Mucosa of stomach (tissue), 1 donor: ENCODE data around the gene LBP.
"Not testable (repeated sequence)": the region's sequence is repeated elsewhere in the genome, so short reads cannot be mapped to it uniquely, and the experiment has no call there.

Experiments used
- H3K27me3 ChIP-seq: one replicate; pipeline ENCODE4 v1.7.0; 2013; ENCODE audit warnings: mild to moderate bottlenecking, low read length; ENCODE audit not compliant: control insufficient read depth, insufficient read depth
- H3K36me3 ChIP-seq: one replicate; pipeline ENCODE4 v1.7.0; 2013; ENCODE audit warnings: low read length; ENCODE audit not compliant: control insufficient read depth, insufficient read depth
- H3K4me1 ChIP-seq: one replicate; pipeline ENCODE4 v1.7.0; 2013; ENCODE audit warnings: mild to moderate bottlenecking, low read length; ENCODE audit not compliant: control insufficient read depth, insufficient read depth
- H3K4me3 ChIP-seq: one replicate; pipeline ENCODE4 v1.7.0; 2013; ENCODE audit warnings: low read length
- H3K9ac ChIP-seq: one replicate; pipeline ENCODE4 v1.7.0; 2013; ENCODE audit warnings: mild to moderate bottlenecking, low read length, moderate library complexity
- H3K9me3 ChIP-seq: one replicate; pipeline ENCODE4 v1.7.0; 2013; ENCODE audit warnings: mild to moderate bottlenecking, low read length, moderate library complexity; ENCODE audit not compliant: control insufficient read depth
- donor health status: Pancreatic carcinoma.

The LBP gene

DNA sequence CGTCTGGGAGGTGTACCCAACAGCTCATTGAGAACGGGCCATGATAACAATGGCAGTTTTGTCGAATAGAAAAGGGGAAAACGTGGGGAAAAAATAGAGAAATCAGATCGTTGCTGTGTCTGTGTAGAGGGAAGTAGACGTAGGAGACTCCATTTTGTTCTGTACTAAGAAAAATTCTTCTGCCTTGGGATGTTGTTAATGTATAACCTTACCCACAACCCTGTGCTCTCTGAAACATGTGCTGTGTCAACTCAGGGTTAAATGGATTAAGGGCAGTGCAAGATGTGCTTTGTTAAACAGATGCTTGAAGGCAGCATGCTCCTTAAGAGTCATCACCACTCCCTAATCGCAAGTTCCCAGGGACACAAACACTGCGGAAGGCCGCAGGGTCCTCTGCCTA, 61.5 kb downstream of the LBP start:
- H3K4me3 ChIP-seq, H3K4me1 ChIP-seq, H3K9me3 ChIP-seq, H3K9ac ChIP-seq, H3K27me3 ChIP-seq, H3K36me3 ChIP-seq: not testable (repeated sequence)

DNA sequence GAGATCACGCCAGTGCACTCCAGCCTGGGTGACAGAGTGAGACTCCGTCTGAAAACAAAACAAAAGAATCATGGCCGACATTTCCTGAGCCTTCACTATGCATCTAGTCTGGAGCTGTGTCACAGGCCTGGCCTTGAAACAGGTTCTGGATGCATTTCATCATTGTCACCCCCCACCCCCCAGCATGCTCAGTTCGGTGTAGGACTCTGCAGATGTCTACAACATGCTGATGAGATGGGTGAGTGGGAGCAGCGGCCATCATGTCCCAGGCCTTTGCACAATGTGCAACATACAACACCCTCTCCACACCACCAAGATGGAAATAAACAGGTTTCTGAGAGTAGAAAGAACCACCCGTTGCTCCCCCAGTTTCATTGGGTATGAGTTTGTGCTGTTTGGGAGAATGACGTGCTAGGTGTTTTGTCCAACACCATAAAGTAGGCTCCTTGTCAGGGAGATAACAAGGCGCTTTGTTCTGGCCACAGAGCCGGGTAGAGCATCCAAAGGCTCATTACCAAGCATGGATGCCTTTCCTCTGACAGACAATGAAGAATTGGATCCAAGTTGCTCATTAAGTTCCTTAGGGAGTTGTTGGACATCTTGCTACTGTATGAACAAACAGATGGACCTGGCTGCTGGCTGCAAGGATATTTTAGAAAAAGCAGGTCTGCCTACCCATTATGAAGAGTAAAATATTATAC, 66.7 kb downstream of the LBP start:
- Histone ChIP-seq H3K9me3 (no peaks in the 10 kb centered on the region), H3K27me3 (no peaks in the 10 kb centered on the region), H3K9ac (no peak overlapping the region), H3K36me3 (no peaks in the 10 kb centered on the region), H3K4me3 (no peak overlapping the region), H3K4me1 (no peaks in the 10 kb centered on the region)

DNA sequence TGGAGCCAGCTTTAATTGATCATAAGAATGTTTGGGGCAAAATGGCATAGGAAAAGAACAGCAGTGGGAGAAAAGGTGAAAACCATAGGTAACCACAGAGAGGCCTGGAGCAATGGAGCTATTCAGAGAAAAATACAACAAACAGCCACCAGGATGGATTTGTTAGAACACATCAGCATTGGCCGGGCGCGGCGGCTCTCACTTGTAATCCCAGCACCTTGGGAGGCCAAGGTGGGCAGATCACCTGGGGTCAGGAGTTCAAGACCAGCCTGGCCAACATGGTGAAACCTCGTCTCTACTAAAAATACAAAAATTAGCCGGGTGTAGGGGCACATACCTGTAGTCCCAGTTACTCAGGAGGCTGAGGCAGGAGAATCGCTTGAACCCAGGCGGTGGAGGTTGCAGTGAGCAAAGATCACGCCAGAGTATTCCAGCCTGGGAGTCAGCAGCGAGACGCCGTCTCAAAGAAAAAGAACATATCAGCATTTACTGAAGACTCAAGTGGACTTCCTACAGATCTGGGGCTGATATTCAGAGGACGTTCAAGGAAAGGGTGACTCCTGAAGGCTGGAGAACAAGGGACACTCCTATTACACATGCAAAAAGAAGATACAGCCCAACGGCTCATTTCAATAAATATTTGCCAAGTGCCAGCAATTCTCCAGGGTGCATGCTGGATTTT, 68.6 kb downstream of the LBP start:
- Histone ChIP-seq H3K9me3 (no peaks in the 10 kb centered on the region), H3K36me3 (peaks cover 7% of the 10 kb centered on the region), H3K4me3 (no peak overlapping the region), H3K4me1 (no peaks in the 10 kb centered on the region), H3K9ac (no peak overlapping the region), H3K27me3 (no peaks in the 10 kb centered on the region)

DNA sequence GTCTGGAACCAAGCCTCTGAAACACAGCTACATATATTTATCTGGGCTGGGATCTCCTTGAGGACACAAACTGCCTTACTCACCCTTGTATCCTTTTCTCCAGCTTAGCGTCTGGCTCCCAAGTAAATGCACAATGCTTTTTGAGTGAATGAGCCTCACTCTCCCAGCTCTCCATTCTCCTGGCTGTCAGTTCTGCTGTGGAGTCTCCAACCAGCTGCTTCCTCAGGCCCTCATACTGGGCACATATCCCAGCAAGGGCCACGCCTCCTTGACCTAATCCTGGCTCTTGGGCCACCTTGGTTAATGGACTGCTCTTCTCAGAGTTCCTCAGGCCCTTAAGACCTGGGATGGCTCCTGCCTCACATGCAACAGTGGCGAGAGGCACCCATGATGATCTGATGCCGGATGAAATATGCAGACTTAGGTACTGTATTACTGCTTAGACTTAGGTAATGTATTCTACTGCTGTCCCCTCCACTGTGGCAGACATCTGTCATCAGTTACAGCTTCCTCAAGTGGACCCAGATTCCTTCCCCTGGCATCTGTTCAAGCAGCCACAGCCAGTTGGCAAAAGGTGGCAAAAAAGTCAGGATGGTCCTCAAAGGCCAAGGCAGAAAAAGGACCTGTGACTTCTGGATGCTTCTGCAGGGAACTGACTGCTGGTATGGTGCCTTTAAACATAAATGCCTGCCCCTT, 72.4 kb downstream of the LBP start:
- Histone ChIP-seq H3K36me3 (peaks cover 11% of the 10 kb centered on the region), H3K4me3 (no peak overlapping the region), H3K9ac (no peak overlapping the region), H3K4me1 (no peaks in the 10 kb centered on the region), H3K9me3 (no peaks in the 10 kb centered on the region), H3K27me3 (no peaks in the 10 kb centered on the region)

DNA sequence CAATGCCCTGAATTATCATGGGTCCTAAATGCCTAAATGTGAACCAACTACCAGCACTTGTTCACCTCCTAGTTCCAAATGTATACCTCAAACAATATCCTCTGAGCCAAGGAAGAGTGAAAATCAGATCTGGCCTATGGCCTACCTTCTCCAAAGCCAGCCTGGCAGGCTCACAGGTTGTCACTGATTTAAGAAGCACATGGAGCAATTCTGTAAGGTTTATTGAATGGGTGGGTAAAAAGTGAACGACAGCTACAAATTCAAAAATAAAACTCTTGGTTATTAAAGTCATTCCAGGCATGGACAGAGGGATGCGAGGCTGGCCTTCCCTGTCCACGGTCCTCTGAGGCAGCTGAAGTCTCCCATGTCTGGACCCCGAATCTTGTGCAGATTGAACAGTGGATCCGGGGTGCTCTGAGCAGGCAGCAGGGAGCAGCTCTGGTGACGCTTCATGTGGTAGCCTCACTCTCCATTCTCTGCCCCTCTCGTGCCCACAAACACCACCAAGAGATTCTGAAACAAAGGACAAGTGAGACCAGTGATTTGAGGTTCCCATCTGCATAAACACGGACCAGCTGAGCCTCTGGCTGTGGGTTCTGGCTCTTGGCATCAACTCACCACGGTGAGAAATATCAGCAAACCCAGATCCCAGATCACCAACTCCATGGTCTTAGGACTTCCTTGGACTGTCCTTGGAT, 74.3 kb downstream of the LBP start:
- Histone ChIP-seq H3K27me3 (no peaks in the 10 kb centered on the region), H3K36me3 (peaks cover 24% of the 10 kb centered on the region), H3K9ac (no peak overlapping the region), H3K9me3 (no peaks in the 10 kb centered on the region), H3K4me3 (no peak overlapping the region), H3K4me1 (no peaks in the 10 kb centered on the region)

DNA sequence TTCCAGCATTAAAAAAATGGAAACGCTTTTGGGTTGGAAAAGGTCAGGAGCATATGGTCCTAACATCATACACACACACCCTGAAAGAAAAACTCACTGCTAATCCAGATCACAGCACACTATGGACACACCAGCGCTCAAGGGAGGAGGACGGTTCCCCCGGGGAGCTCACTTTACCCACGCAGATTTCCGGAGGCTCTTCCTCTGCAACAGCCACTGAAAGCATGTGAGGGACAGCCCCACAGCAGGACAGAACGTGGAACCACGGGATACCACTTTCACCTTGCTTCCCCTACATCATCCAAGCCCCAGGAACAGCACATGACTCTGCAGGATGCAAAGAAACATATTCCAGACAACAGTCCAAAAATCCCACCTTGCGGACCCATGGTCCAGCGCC, 75.6 kb downstream of the LBP start:
- H3K36me3 ChIP-seq: peaks cover 24% of the 10 kb centered on the region

DNA sequence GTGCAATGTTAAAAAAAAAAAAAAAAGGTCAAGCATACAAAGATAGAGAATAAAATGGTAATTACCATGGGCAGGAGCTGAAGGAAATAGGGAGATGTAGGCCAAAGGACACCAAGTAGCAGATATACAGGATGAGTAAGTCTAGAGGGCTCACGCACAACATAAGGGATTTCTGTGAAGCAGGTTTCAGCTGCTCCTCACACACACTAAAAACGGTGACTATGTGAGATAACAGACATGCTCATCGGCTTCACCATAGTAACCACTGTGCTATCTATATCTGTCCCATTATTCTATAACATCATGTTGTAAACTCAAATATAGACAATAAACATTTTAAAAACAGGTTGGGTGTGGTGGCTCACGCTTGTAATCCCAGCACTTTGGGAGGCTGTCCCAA, 77.3 kb downstream of the LBP start:
- Histone ChIP-seq H3K36me3 (peaks cover 22% of the 10 kb centered on the region), H3K4me3 (no peak overlapping the region), H3K9me3 (no peaks in the 10 kb centered on the region), H3K4me1 (no peaks in the 10 kb centered on the region), H3K27me3 (no peaks in the 10 kb centered on the region), H3K9ac (no peak overlapping the region)

More for the DNA sequence above, 75.6 kb downstream of the LBP start:
- Histone ChIP-seq H3K9me3 (no peaks in the 10 kb centered on the region), H3K4me3 (no peak overlapping the region), H3K27me3 (no peaks in the 10 kb centered on the region), H3K9ac (no peak overlapping the region), H3K4me1 (no peaks in the 10 kb centered on the region)

DNA sequence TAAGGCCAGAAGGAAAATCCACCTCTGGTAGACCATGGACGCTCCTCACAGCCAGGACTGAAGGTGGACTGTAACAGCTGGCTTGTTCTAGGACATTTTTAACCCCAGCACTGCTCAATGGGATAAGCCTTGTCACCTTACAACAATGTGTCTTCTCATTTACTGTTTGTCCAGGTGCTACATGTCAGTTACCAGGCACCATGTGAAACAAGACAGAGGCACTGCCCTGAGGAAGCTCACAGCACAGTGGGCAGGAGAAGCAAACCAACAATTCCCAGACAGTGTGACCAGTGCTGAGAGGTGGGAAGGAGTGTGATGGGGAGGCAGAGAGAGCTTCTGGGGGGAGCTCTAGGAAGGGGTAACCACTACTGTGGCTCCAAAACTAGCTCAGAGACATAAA, 78.1 kb downstream of the LBP start:
- H3K9ac ChIP-seq: no peak overlapping the region
- no peaks in the 10 kb centered on the region for H3K27me3 ChIP-seq
- peaks cover 9% of the 10 kb centered on the region for H3K4me1 ChIP-seq
- H3K36me3 ChIP-seq: peaks cover 16% of the 10 kb centered on the region
- H3K9me3 ChIP-seq: no peaks in the 10 kb centered on the region
- no peak overlapping the region for H3K4me3 ChIP-seq

DNA sequence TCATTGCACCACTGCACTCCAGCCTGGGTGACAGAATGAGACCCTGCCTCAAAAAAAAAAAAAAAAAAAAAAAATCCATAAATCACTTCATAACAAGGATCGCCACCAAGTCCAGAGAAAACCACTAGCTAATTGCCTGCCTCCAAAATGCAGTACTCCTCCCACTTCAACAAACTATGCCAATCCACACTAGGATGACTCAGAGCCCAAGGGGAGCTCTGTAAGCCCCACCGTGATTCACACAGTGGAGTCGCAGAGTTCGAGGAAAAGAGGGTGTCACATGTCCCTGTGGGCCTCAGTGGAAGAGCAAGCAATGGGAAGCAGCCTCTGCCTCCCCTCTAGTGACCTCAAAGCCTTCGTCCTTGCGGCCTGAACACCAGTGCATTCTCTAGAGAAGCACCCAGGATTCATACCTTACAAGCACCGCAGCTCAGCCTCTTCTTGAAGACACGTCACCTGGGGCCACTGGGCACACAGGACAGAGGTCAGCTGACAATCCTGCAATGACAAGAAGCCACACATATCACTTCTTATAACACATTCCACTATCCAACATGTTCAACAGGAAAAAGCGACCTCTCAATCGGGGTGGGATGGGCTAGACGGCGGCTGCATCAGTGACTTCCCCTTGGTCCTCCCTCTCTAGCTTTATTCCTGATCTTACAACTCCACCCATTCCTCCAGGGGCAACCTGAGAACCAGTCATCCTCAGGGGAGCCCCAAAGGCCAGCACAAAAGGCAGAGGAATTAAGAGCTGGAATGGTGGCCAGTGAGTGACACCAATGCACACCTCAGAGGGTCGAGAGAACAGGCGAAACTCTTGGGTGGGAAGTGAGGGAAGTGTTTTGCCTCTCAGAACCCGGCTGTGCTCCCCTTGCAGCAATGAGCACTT, 80.0 kb downstream of the LBP start:
- peaks cover 23% of the 10 kb centered on the region for H3K36me3 ChIP-seq
- no peak overlapping the region for H3K4me3 ChIP-seq
- H3K4me1 ChIP-seq: peaks cover 11% of the 10 kb centered on the region
- no peaks in the 10 kb centered on the region for H3K9me3 ChIP-seq
- no peaks in the 10 kb centered on the region for H3K27me3 ChIP-seq
- no peak overlapping the region for H3K9ac ChIP-seq
